22Rv1 (cell line): ENCODE data around the gene CEP63.

Experiments used
- ZFX ChIP-seq: fragments of 450-650 bp; IDR thresholded peaks from 2 replicates; pipeline ENCODE4 v1.6.1; 2017; ENCODE audit warnings: antibody characterized with exemption, borderline replicate concordance
- TF ChIP-seq, protein P1 (sequence below): fragments of 450-650 bp; IDR thresholded peaks from 2 replicates; pipeline ENCODE4 v1.5.1; 2017; ENCODE audit warnings: mild to moderate bottlenecking

DNA sequence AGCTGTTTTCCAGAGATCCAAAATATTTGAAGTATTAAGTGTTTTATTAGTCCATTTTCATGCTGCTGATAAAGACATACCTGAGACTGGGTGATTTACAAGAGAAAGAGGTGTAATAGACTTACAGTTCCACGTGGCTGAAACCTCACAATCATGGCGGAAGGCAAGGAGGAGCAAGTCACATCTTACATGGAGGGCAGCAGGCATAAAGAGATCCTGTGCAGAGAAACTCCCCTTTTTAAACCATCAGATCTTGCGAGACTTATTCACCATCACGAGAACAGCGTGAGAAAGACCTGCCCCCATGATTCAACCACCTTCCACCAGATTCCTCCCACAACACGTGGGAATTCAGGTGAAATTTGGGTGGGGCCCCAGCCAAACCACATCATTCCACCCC lies 82.9 kb downstream of the CEP63 start:
- TF ChIP-seq, protein P1, sequence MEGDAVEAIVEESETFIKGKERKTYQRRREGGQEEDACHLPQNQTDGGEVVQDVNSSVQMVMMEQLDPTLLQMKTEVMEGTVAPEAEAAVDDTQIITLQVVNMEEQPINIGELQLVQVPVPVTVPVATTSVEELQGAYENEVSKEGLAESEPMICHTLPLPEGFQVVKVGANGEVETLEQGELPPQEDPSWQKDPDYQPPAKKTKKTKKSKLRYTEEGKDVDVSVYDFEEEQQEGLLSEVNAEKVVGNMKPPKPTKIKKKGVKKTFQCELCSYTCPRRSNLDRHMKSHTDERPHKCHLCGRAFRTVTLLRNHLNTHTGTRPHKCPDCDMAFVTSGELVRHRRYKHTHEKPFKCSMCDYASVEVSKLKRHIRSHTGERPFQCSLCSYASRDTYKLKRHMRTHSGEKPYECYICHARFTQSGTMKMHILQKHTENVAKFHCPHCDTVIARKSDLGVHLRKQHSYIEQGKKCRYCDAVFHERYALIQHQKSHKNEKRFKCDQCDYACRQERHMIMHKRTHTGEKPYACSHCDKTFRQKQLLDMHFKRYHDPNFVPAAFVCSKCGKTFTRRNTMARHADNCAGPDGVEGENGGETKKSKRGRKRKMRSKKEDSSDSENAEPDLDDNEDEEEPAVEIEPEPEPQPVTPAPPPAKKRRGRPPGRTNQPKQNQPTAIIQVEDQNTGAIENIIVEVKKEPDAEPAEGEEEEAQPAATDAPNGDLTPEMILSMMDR = no peak
- TF ChIP-seq ZFX = no peak
